ENCODE results near the gene ZNF331. TPM values are rescaled to one million over a fixed set of nuclear protein-coding genes. Genes with fewer than 3 reads are reported as not detected.

The ZNF331 gene
- total RNA-seq, 2 experiments from 2014 or later = 34.8 to 36.4 TPM

DNA sequence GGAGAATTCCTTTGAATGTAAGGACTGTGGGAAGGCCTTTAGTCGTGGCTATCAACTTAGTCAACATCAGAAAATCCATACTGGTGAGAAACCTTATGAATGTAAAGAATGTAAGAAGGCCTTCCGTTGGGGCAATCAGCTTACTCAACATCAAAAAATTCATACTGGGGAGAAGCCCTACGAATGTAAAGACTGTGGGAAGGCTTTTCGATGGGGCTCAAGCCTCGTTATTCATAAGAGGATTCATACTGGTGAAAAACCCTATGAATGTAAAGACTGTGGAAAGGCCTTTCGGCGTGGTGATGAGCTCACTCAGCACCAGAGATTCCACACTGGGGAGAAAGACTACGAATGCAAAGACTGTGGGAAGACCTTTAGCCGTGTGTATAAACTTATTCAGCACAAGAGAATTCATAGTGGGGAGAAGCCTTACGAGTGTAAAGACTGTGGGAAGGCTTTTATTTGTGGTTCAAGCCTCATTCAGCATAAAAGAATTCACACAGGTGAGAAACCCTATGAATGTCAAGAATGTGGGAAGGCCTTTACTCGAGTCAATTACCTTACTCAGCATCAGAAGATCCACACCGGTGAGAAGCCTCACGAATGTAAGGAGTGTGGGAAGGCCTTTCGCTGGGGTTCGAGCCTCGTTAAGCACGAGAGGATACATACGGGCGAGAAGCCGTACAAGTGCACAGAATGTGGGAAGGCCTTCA, 39.2 kb downstream of the ZNF331 start:
- TF ChIP-seq, protein P1, sequence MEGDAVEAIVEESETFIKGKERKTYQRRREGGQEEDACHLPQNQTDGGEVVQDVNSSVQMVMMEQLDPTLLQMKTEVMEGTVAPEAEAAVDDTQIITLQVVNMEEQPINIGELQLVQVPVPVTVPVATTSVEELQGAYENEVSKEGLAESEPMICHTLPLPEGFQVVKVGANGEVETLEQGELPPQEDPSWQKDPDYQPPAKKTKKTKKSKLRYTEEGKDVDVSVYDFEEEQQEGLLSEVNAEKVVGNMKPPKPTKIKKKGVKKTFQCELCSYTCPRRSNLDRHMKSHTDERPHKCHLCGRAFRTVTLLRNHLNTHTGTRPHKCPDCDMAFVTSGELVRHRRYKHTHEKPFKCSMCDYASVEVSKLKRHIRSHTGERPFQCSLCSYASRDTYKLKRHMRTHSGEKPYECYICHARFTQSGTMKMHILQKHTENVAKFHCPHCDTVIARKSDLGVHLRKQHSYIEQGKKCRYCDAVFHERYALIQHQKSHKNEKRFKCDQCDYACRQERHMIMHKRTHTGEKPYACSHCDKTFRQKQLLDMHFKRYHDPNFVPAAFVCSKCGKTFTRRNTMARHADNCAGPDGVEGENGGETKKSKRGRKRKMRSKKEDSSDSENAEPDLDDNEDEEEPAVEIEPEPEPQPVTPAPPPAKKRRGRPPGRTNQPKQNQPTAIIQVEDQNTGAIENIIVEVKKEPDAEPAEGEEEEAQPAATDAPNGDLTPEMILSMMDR (IDR thresholded peaks at IDR 0.05) = no peak
- ATAC-seq (no peak), DNase-seq (no peak)
- Mint-ChIP-seq H3K9me3 (peaks cover 50% of the 10 kb centered on the region), H3K4me3 (no peak overlapping the region), H3K36me3 (ENCODE audit: low read depth) (peaks cover 79% of the 10 kb centered on the region), H3K4me1 (ENCODE audit: low read depth) (no peaks in the 10 kb centered on the region), H3K27ac (no peak overlapping the region), H3K27me3 (no peaks in the 10 kb centered on the region)
- intact Hi-C loops (cut with micrococcal nuclease) = no loop called here
- POLR2A ChIA-PET = no interaction called here
- CTCF ChIA-PET = no interaction called here

DNA sequence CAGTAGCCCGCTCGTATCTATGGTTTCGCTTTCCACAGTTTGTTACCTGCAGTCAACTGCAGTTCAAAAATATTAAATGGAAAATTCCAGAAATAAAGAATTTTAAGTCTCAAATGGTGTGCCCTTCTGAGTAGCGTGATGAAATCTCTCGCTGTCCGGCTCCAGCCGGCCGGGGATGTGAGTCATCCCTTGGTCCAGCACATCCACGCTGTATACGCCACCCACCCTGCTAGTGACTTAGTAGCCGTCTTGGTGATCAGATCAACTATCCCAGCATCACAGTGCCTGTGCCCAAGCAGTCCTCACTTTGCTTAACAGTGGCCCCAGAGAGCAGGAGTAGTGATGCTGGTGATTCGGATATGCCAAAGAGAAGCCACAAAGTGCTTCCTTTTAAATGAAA, 40.0 kb downstream of the ZNF331 start:
- ATAC-seq (no peak), DNase-seq (no peak)
- intact Hi-C loops (cut with micrococcal nuclease) = no loop called here
- no peak overlapping the region for H3K4me3 Mint-ChIP-seq
- peaks cover 72% of the 10 kb centered on the region for H3K36me3 Mint-ChIP-seq (ENCODE audit: low read depth)
- TF ChIP-seq, protein P1 (IDR thresholded peaks at IDR 0.05) = no peak
- ChIA-PET POLR2A (no interaction called here), CTCF (no interaction called here)
- H3K9me3 Mint-ChIP-seq = peaks cover 48% of the 10 kb centered on the region
- no peaks in the 10 kb centered on the region for H3K4me1 Mint-ChIP-seq (ENCODE audit: low read depth)
- H3K27me3 Mint-ChIP-seq = no peaks in the 10 kb centered on the region
- no peak overlapping the region for H3K27ac Mint-ChIP-seq

DNA sequence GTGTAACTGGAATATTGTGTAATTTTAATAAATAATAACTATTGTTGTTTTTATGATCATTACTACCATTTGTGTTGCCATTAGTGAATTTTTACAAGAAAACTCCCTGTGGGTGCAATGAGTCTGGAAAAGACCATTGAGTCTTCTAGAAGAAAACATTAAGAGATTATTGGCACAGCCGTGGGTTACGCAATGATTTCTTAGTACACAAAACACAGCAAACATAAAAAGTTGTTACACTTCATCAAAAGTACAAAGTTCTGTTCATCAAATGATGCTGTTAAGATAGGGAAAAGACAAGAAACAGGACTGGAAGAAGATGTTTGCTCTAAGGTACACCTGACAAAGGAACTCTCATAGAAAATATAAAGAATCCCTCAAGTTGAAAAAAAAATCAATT, 41.6 kb downstream of the ZNF331 start:
- POLR2A ChIA-PET = no interaction called here
- TF ChIP-seq, protein P1 (IDR thresholded peaks at IDR 0.05) = no peak
- Mint-ChIP-seq H3K27ac (no peak overlapping the region), H3K9me3 (peaks cover 47% of the 10 kb centered on the region), H3K27me3 (no peaks in the 10 kb centered on the region), H3K36me3 (ENCODE audit: low read depth) (peaks cover 57% of the 10 kb centered on the region), H3K4me1 (ENCODE audit: low read depth) (no peaks in the 10 kb centered on the region), H3K4me3 (no peak overlapping the region)
- intact Hi-C loops (cut with micrococcal nuclease) = no loop called here
- ATAC-seq (no peak), DNase-seq (no peak)
- CTCF ChIA-PET = no interaction called here

DNA sequence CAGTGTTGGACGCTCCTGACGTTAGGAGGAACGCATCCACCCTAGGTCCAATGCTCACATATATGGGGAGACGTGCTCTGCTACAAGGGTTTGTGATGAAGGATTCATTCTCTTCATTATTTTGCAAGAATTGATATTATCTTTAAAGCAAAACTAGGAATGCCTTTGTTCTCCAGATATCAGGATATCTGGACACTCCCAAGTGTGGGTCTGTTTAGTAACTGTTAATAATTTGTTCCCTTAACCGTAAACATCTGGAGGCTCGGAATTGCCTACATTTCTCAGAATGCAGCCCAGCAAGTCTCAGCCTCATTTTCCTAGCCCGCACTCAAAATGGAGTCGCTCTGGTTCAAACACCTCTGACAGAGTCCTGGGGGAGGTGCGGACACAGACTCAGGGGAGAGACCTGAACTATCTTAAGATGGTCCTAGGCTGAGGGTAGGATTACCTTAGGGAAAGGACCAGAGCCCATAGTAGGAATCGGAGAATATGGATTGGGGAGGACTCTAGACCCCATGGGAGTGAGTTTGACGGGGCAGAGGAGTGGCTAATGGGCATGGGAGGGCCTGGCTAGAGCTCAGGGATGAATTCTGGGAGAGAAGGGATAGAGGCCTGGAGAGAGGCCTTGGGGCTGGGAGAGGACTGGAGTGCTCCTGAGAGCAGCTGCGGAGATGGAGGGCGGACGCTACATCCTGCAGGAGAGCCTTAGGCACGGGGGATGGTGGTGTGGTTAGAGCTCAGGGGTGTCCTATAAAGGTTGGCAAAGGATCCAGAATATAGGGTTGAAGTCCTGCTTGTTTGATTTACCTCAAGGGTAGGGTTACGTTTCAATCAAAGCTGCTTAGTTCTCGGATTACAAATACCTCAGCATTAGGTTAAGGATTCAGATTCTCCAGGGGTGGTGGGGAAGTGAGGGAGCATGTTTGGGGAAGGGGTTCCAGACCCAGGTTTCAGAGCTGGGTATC, 43.2 kb downstream of the ZNF331 start:
- H3K4me1 Mint-ChIP-seq (ENCODE audit: low read depth) = no peaks in the 10 kb centered on the region
- H3K4me3 Mint-ChIP-seq = no peak overlapping the region
- peaks cover 43% of the 10 kb centered on the region for H3K36me3 Mint-ChIP-seq (ENCODE audit: low read depth)
- no peaks in the 10 kb centered on the region for H3K27me3 Mint-ChIP-seq
- DNase-seq (no peak), ATAC-seq (no peak)
- TF ChIP-seq, protein P1 (IDR thresholded peaks at IDR 0.05) = no peak
- ChIA-PET POLR2A (no interaction called here), CTCF (no interaction called here)
- intact Hi-C loops (cut with micrococcal nuclease) = no loop called here
- H3K9me3 Mint-ChIP-seq = peaks cover 46% of the 10 kb centered on the region
- no peak overlapping the region for H3K27ac Mint-ChIP-seq

DNA sequence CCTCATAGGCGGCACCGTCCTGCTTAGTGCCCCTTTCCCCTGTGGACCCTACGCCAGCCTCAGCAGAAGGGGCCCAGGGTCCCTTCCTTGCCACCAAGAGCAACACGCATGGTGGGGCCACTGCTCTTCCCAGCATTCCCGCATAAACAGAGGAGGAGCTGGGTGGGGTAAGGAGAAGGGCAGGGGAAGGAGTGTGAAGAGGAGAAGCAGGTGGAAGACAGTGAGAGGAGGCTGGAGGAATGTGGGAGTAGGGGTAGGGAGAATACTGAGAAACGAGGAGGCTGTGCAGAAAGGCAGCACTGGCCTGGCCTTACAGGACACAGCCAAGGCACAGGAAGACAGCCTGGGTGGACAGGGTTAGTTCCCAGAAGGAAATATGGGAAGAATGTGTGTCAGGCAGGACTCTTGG, 43.9 kb downstream of the ZNF331 start:
- H3K4me1 Mint-ChIP-seq (ENCODE audit: low read depth) = no peaks in the 10 kb centered on the region

More for the DNA sequence above, 43.9 kb downstream of the ZNF331 start:
- no peak overlapping the region for H3K4me3 Mint-ChIP-seq
- intact Hi-C loops (cut with micrococcal nuclease) = no loop called here
- CTCF ChIA-PET = no interaction called here
- peaks cover 43% of the 10 kb centered on the region for H3K9me3 Mint-ChIP-seq
- no peaks in the 10 kb centered on the region for H3K27me3 Mint-ChIP-seq
- DNase-seq (no peak), ATAC-seq (no peak)
- H3K27ac Mint-ChIP-seq = no peak overlapping the region
- TF ChIP-seq, protein P1 (IDR thresholded peaks at IDR 0.05) = no peak
- H3K36me3 Mint-ChIP-seq (ENCODE audit: low read depth) = peaks cover 36% of the 10 kb centered on the region
- POLR2A ChIA-PET = no interaction called here

All from activated CD8-positive, alpha-beta T cell treated with anti-CD3 and anti-CD28 coated beads for 36 hours (primary cell).